GM19238 (cell line): Measurements from ENCODE around the gene MDM1.

Source experiments
- DNase-seq: peaks from one replicate; pipeline ENCODE4 v3.0.0; 2011; ENCODE audit warnings: low spot score; ENCODE audit not compliant: insufficient read length

Gene MDM1, protein sequence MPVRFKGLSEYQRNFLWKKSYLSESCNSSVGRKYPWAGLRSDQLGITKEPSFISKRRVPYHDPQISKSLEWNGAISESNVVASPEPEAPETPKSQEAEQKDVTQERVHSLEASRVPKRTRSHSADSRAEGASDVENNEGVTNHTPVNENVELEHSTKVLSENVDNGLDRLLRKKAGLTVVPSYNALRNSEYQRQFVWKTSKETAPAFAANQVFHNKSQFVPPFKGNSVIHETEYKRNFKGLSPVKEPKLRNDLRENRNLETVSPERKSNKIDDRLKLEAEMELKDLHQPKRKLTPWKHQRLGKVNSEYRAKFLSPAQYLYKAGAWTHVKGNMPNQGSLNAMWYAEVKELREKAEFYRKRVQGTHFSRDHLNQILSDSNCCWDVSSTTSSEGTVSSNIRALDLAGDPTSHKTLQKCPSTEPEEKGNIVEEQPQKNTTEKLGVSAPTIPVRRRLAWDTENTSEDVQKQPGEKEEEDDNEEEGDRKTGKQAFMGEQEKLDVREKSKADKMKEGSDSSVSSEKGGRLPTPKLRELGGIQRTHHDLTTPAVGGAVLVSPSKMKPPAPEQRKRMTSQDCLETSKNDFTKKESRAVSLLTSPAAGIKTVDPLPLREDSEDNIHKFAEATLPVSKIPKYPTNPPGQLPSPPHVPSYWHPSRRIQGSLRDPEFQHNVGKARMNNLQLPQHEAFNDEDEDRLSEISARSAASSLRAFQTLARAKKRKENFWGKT

DNA sequence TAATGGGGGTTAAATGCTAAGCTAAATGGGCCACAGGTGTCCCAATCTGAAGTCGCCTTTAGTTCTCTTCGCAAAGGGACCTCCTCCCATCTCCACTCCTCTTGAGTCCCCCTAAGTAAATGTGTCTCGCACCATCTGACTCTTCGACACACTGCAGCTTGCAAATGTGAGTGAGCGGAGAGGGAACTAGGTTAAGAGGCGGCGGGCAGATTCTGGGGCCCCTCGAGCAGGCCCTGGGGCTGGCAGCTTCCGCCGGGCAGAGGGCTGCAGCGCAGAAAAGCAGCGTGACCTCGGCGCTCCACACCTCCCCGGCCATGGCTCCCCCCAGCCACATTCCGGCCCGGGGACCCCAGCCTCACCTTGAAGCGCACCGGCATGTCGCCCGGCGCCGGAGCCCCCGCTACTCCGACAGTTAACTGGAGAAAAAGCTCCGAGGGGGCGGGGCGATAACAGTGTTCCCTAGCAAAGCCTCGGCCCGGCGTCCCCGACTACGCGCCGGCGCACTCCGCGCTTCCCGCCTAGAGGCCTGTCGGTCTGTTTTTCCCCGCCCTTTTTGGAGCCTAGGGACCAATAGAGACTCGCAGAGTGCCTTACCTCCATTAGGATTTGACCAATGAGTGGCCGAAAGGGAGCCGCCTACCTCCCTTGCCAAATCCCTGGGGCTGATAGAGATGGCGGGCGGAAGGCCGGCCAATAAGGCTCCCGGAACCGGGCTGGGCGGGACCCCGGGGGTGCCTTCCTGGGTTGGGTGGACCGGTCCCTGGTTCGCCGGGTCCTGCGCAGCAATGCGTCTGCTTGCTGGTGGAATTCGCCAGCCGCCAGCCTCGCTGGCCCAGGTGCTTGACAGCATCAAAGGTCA, at the start of gene MDM1:
Gene MDM1 (minus strand): TSS at position 494 of the 859 bp plus-strand sequence. CDS start 117 bp downstream, at position 377.
- DNase-seq: peak; percentile 93

- DNase-seq: no peak
These were observed 49.5 kb upstream of the MDM1 start for GRCh38 chr12:68381476-68382219.

- no peak for DNase-seq
These were observed 46.9 kb upstream of the MDM1 start for GRCh38 chr12:68378872-68379606.

GRCh38 chr12:68377881-68378280, 45.7 kb upstream of the MDM1 start:
- no peak for DNase-seq

GRCh38 chr12:68376901-68377300, 44.7 kb upstream of the MDM1 start:
- no peak for DNase-seq

GRCh38 chr12:68375756-68376695, 43.9 kb upstream of the MDM1 start:
- no peak for DNase-seq

DNA sequence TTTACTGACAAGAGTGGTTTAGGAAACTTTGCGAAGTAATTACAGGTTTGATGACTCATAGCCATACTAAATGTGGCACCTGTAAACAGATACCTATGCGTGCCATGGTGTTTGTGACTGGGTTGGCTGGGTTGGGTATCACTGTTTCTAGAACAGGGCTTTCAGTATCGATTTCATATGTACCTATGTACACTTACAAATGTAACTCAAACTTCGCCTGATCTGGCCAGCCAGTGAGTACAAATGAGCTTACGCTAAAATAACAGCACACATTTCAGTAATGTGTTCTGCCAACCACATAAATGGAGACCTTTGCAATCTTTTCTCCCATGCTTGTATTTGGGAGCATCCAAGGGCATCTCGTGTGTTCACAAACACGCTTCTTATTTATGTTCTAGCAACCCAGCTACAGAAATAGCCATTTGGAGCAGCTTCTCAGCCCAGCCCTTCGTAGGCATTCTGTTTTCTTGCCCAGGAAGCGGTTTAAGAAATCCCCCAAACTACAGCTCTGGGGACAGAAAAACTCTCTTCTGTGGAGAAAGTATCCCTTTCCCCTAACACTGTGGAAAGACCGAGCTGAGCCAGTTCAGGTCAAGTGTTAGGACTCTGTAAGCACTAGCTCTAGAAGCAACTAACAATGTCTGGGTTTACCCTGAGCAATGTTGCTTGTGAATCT, 42.3 kb upstream of the MDM1 start:
- DNase-seq: peak; percentile 32

DNA sequence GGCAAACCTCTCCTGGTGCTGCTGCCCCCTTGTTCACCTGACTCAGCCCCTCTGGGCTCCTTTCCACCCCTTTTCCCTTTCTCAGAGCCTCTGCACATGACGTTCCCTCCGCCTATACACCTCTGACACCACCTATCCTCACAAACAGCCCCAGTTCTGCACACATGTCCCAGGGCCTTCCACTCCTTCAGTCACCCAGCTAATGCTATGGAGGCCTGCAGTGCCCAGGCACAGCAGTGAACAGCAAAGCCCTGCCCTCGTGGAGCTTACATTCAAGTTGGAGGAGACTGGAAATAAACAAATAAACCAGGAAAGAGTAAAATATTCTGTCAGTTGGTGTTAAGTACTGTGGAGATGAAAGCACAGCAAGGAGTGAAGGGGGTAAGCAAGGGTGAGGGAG, 38.5 kb upstream of the MDM1 start:
- DNase-seq: no peak

GRCh38 chr12:68370006-68370590, 37.9 kb upstream of the MDM1 start:
- DNase-seq: no peak

- DNase-seq: no peak
These were observed 36.2 kb upstream of the MDM1 start for GRCh38 chr12:68368327-68368726.

- DNase-seq: no peak
These were observed 35.7 kb upstream of the MDM1 start for GRCh38 chr12:68367903-68368302.

- DNase-seq: no peak
These were observed 35.0 kb upstream of the MDM1 start for GRCh38 chr12:68367116-68367515.

- DNase-seq: peak; percentile 68
These were observed 32.9 kb upstream of the MDM1 start for GRCh38 chr12:68364893-68365725.

DNA sequence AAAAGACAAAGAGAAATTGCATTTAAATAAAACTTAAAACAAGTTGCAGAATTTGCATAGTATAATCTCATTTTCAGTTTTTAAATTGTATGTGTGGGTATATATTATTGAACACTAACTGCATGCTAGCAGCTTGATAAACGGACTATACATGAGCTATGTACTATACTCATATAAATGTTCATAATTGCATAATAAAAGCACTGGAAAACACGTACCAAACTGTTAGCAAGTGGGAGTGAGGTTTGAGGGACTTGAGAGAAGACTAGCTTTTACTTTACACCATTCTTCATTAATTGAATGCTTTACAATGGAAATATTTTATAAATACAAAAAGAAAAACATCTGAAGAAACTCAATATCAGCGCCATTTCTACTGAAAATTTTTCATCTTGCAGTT, 32.2 kb upstream of the MDM1 start:
- DNase-seq: no peak

DNA sequence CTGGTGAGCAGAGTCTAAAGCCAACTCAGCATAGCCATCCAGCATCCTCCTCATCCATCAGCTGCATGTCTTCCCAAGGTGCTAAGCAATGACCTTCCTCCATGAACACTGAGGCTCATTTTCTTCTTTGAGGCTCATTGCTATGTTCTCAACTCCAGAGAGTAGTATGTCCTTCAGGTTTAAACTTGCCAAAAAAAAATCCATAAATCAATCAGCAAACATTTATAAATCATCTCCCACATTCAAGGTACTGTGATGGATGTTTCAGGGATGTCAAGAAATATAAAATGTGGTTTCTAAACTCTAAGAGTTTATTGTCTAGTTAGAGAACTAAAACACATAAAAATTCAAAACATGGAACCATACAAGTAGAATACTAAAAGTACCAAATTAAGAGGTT, 29.8 kb upstream of the MDM1 start:
- no peak for DNase-seq

DNA sequence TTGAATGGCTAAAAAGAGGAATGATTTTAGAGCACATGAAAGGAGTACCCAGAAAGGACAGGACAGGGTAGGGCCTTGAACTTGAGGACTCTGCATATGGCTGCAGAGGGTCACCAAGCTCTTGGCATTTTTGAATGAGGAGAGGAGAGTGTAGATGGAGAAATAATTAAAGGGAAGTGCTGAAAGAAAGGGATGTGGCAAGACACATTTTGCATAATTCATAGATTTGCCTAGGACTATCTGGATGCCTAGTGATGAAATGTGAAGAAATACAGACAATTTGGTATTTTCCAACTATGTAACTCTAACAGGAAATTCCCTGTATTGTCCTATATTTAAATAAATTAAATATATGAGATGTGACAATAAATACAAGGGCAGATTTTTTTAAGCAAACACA, 27.5 kb upstream of the MDM1 start:
- no peak for DNase-seq
